SIG-M5 treated with dmso at 0.1 percent for 504 hours (cell line): ENCODE results near the gene LCOR.
"Not testable (repeated sequence)": the region's sequence is repeated elsewhere in the genome, so short reads cannot be mapped to it uniquely, and the experiment has no call there.

Experiments
- DNase-seq: peaks from one replicate; lab custom pipeline; 2025; ENCODE audit not compliant: unreplicated experiment; lab: John Stamatoyannopoulos, UW

LCOR gene

DNA sequence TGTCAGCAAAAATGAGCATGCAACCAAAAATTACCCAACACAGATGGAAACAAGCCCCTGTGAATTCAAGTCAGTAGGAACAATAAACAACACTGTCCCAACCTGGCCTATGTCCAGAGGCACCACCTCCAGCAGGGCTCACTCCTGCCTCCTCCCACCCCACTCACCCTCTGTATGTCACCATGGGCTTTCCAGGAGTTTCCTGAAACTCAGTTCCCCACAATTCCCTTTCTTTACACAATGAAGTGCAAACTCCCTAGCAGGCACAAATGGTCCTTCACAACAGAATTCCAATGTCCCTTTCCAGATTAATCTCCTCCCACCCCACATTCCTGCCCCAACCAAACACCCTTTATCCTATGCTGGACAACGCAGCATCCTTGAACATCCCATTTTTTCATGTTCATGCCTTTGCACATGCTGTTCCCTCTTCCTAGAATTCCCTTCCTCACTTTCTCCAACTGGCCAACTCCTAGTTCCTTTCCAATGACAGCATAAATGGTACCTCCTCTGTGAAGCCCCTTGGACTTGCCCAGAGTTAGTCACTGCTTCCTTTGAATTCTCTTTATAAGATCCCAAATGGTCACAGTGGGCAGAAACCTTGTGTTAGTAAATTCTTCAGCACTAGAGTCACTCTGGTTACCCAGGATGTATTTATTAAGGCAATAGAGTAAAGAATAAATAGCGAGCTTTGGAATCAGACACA is 196.2 kb downstream of the LCOR start:
- DNase-seq = no peak

GRCh38 chr10:97028832-97029178 is 196.7 kb downstream of the LCOR start:
- no peak for DNase-seq

DNA sequence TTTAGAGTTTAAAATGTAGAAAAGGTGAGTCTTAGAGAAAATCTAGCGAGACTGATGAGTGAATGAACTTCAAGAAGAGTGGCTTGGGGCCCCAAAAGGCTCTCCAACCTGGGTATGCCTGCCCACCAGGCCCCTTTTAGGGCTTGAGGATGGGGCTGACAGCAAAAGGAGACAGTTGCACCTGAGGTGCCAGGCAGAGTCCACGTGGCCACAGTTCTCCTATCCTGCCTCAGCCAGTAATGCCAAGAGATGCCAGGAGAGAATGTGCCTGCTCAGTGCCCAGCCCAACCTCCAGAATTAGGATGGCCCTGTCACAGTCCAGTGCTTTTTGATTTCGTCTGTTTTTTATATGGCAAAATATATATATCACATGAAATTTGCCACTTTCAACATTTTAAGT is 197.2 kb downstream of the LCOR start:
- DNase-seq = no peak

DNA sequence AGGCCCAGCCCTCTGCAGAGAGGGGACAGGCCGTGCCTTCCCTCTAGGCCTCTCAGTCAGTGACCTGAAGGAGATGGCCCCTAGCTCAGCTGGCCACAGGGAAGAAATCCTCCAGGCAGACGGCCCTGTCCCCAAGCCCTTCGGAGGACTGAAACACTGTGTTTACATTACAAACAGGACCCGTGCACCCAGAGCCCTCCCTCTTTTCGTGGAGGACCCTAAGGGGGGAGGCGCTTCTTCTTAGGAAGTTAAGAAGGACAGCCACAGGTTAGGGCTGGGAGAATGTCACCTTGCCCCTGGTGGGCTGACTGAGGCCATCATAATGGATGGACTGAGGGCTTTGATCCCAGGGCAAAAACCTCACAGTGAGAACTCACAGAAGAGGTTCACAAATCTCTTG is 198.8 kb downstream of the LCOR start:
- no peak for DNase-seq

- no peak for DNase-seq
Measured at GRCh38 chr10:97031459-97031858, 199.4 kb downstream of the LCOR start.

DNA sequence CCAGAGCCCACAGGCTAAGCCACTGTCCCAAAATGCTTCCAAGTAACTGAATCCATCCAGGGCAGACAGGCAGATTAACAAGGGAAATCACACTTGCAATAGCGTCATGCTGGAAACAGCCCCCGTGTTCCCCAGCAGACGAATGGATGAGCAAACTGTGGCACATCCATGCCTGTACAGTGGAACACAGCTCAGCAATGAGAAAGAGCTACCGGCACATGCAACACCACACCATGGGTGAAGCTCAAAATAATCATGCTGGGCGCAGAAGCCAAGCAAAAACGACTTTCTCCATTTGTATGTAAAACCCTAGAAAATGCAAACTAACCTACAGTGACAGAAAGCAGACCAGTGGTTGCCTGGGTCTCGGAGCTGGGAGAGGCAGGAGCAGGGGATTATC is 200.5 kb downstream of the LCOR start:
- no peak for DNase-seq

DNA sequence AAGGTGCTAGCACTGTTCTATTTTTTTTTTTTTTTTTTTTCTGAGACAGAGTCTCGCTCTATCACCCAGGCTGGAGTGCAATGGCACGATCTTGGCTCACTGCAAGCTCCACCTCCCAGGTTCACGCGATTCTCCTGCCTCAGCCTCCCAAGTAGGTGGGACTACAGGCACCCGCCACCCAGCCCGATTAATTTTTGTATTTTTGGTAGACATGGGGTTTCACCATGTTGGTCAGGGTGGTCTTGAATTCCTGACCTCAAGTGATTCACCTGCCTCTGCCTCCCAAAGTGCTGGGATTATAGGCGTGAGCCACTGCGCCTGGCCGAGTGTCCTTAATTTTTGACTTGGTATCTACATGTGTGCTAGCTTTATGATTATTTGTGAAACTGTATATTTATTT is 201.7 kb downstream of the LCOR start:
- DNase-seq = not testable (repeated sequence)

- no peak for DNase-seq
Measured at GRCh38 chr10:97034301-97034700, 202.2 kb downstream of the LCOR start.

- DNase-seq = no peak
Measured at GRCh38 chr10:97034958-97035769, 203.1 kb downstream of the LCOR start.

DNA sequence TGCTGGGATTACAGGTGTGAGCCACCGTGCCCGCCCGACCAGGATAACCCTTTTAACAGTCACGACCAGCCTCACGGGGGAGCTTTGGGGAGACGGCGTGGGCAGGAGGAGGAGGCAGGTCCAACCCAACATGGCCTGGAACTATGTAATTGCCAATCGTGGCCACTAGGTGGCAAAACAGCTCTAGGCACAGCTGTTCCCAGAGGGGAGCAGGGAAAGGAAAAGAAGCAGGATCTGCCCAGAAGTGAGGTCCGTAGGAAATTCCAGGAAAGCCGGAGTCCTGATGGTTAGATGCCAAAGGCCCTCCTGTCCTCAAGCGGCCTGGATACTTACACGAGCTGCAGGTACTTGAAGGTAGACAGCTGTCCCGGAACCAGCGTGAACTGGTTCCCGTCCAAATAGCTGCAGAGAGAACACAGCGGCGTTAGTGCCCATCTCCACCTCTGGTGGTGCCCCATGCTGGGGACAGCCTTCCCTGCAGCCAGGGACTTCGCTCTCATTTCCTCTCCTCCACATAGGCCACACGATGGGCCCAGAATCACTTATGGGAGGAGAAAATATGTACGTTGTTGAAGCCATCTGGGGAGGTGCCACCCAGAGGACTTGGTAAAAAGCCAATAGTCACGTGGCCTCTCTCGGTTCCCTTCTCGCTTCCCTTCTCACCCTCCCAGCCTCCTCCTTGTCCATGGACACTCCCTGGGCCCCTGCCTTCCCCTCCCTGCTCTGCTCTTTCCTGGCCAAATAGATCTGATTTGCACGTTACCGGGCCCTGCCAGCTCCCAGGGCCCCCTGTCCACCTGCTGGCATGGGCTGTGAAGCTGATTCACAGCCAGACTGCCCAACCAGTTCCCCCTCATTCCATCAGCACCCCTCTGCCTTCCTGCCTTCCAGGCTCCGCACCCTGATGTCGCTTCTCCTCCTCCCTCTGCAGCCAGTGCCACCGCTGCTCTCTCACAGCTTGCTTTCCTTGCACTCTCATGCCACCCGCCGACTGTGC is 205.6 kb downstream of the LCOR start:
- DNase-seq = peak; percentile 63

- DNase-seq = no peak
Measured at GRCh38 chr10:97038688-97039087, 206.6 kb downstream of the LCOR start.

GRCh38 chr10:97039538-97040247 is 207.6 kb downstream of the LCOR start:
- no peak for DNase-seq

DNA sequence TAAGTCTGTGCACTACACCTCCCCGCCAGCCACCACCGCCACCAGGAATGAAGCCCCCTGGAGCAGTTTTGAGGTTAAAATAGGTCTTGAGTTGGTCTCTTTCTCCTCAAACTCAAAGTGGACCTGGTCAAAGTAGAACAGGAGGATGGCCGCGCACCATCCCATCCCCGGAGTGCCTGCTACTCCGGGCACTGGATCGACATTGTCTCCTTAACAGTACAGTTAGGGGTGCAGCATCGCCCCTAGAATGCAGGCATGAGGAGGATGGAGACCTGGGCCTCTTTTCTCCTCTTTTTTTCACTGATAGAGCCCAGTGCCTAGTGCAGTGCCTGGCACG is 208.1 kb downstream of the LCOR start:
- DNase-seq = no peak

DNA sequence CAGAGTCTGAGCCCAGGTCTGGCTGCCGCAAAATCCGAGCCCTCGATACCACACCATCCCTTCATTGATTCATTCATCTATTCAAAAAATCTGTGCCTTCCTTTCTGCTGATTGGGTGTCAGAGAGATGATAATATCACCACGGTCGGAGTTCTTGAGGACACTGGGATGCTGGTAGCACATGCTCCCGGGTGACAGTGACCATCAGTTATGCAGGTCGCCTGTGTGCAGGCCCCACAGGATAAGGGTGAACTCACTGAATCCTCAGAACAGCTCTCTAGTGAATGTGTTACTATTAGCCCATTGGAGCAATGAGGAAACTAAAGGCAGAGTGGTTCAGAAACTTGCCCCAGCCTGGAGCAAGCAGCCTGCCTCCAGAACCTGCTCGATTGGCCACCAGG is 208.6 kb downstream of the LCOR start:
- DNase-seq = no peak

GRCh38 chr10:97042081-97042480 is 210.0 kb downstream of the LCOR start:
- no peak for DNase-seq

- DNase-seq = no peak
Measured at GRCh38 chr10:97042716-97043562, 210.8 kb downstream of the LCOR start.

- DNase-seq = no peak
Measured at GRCh38 chr10:97043563-97043855, 211.4 kb downstream of the LCOR start.
